Ovary (tissue), 3 donors: ENCODE measurements around the gene FAM107B.

Experiments
- CTCF ChIP-seq, 3 donors: fragments of 450-650 bp in 2 of 3; fragments of 200-600 bp in 1 of 3; IDR thresholded peaks; one replicate each; pipeline versions ENCODE4 v1.5.1 to v1.8.0; 2016 to 2022; ENCODE audit warnings: antibody characterized with exemption in 3 of 3, mild to moderate bottlenecking in 1 of 3
- POLR2A ChIP-seq: fragments of 450-650 bp; IDR thresholded peaks from one replicate; pipeline ENCODE4 v1.6.1; 2017; ENCODE audit warnings: antibody characterized with exemption, mild to moderate bottlenecking, moderate library complexity
- donor health status: DM: no; HTN: no; CAD: no.

- TF ChIP-seq CTCF (IDR thresholded peaks at IDR 0.05): no peak
- TF ChIP-seq POLR2A: no peak
Measured at GRCh38 chr10:14822879-14823755, 48.4 kb upstream of the FAM107B start.
